Measurements from ENCODE around the gene DPY19L1.

GRCh38 chr7:34904987-34905386 is 132.3 kb downstream of the DPY19L1 start:
- TF ChIP-seq CTCF (IDR thresholded peaks at IDR 0.05) (no peak), POLR2A (IDR thresholded peaks at IDR 0.05) (no peak)

Data from Peyer's patch (tissue), 4 donors.